SK-N-SH (cell line): Measurements from ENCODE around the gene LEF1. TPM values are rescaled to one million over a fixed set of nuclear protein-coding genes. Genes with fewer than 3 reads are reported as not detected.

Experiments used
- CTCF ChIA-PET: fragments of 300-600, 350-600 bp; formaldehyde crosslinking; extraction: SDS; loops from one replicate; lab custom pipeline; 2021; lab: Yijun Ruan, JAX
- POLR2A ChIA-PET: fragments of 350-600 bp; sonication (Branson Sonifier 250); formaldehyde crosslinking; extraction: SDS; loops from one replicate; lab custom pipeline; 2020; ENCODE audit warnings: antibody characterized with exemption, inconsistent platforms; lab: Yijun Ruan, JAX
- DNase-seq: peaks from one replicate; pipeline ENCODE4 v3.0.0; 2012
- H2AFZ ChIP-seq: fragments of 200-600 bp; sonication (generic); 2 replicates; pipeline ENCODE4 v1.8.1; 2016; ENCODE audit warnings: antibody characterized with exemption, mild to moderate bottlenecking, low read depth
- H3F3A ChIP-seq: fragments of 200-600 bp; sonication (generic); replicated peaks from 2 replicates; pipeline ENCODE3; 2016; ENCODE audit warnings: antibody characterized with exemption, mild to moderate bottlenecking; ENCODE audit not compliant: insufficient read depth
- H3K27ac ChIP-seq, 2 experiments: fragments of 200-500 bp in 1 of 2; fragments of 200-600 bp in 1 of 2; sonication (Bioruptor generic) in 1 of 2; sonication (generic), shearing (Covaris generic) in 1 of 2; 2 replicates each; pipeline versions ENCODE4 v1.5.1 to v1.6.1; 2014 to 2016; ENCODE audit warnings: low read depth in 2 of 2, inconsistent platforms in 1 of 2, low read length in 1 of 2, mild to moderate bottlenecking in 1 of 2, mixed read lengths in 1 of 2
- H3K27me3 ChIP-seq: fragments of 200-600 bp; sonication (generic), shearing (Covaris generic); 2 replicates; pipeline ENCODE4 v1.6.1; 2016; ENCODE audit warnings: mixed run types; ENCODE audit not compliant: insufficient read depth
- H3K36me3 ChIP-seq, 2 experiments: fragments of 200-500 bp in 1 of 2; fragments of 200-600 bp in 1 of 2; sonication (Bioruptor generic) in 1 of 2; sonication (generic) in 1 of 2; replicated peaks in 1 of 2; 2 replicates each; pipeline versions ENCODE3 to v1.5.1; 2014 to 2016; ENCODE audit warnings: low read length in 1 of 2, mild to moderate bottlenecking in 1 of 2; ENCODE audit not compliant: insufficient read depth in 2 of 2, control insufficient read depth in 1 of 2
- H3K4me1 ChIP-seq, 2 experiments: fragments of 200-500 bp in 1 of 2; fragments of 200-600 bp in 1 of 2; sonication (Bioruptor generic) in 1 of 2; sonication (generic), shearing (Covaris generic) in 1 of 2; 2 replicates each; pipeline versions ENCODE4 v1.5.1 to v1.6.1; 2014 to 2016; ENCODE audit warnings: low read depth in 1 of 2, low read length in 1 of 2, mixed run types in 1 of 2; ENCODE audit not compliant: insufficient read depth in 2 of 2, control insufficient read depth in 1 of 2
- H3K4me2 ChIP-seq: fragments of 200-600 bp; sonication (generic), shearing (Covaris generic); 2 replicates; pipeline ENCODE4 v1.6.1; 2017; ENCODE audit warnings: mixed run types
- H3K4me3 ChIP-seq, 2 experiments: fragments of 200-500 bp in 1 of 2; fragments of 200-600 bp in 1 of 2; sonication (Bioruptor generic) in 1 of 2; sonication (generic), shearing (Covaris generic) in 1 of 2; 2 replicates each; pipeline versions ENCODE4 v1.5.1 to v1.8.1; 2014 to 2016; ENCODE audit warnings: low read depth in 2 of 2, inconsistent platforms in 1 of 2, low read length in 1 of 2, mild to moderate bottlenecking in 1 of 2, mixed read lengths in 1 of 2, moderate library complexity in 1 of 2
- H3K79me2 ChIP-seq: fragments of 200-600 bp; sonication (generic); 2 replicates; pipeline ENCODE4 v1.8.1; 2017; ENCODE audit warnings: mild to moderate bottlenecking; ENCODE audit not compliant: insufficient read depth
- H3K9ac ChIP-seq: fragments of 200-600 bp; sonication (generic); 2 replicates; pipeline ENCODE4 v1.6.1; 2017; ENCODE audit warnings: mixed run types
- H3K9me2 ChIP-seq: fragments of 200-600 bp; sonication (generic); 2 replicates; pipeline ENCODE4 v1.6.1; 2017; ENCODE audit warnings: mixed run types
- H3K9me3 ChIP-seq: fragments of 200-600 bp; sonication (generic); 2 replicates; pipeline ENCODE4 v1.6.1; 2017; ENCODE audit warnings: mixed run types, mild to moderate bottlenecking, moderate library complexity
- H4K20me1 ChIP-seq: fragments of 200-600 bp; sonication (generic); 2 replicates; pipeline ENCODE4 v1.6.1; 2017; ENCODE audit warnings: mild to moderate bottlenecking, mixed run types; ENCODE audit not compliant: insufficient read depth
- ELF1 ChIP-seq: IDR thresholded peaks from 2 replicates; pipeline ENCODE4 v1.4.0; 2012
- EZH2phosphoT487 ChIP-seq: fragments of 200-600 bp; sonication (generic); IDR thresholded peaks from 2 replicates; pipeline ENCODE4 v1.6.1; 2017; ENCODE audit warnings: low read depth, mixed run types, mild to moderate bottlenecking, antibody characterized with exemption, moderate library complexity, borderline replicate concordance
- FOXM1 ChIP-seq: IDR thresholded peaks from 2 replicates; pipeline ENCODE4 v1.4.0; 2012; ENCODE audit warnings: low read depth, mild to moderate bottlenecking
- GABPA ChIP-seq: IDR thresholded peaks from 2 replicates; pipeline ENCODE4 v1.4.0; 2012; ENCODE audit warnings: low read depth, mild to moderate bottlenecking
- GATA2 ChIP-seq: sonication (generic); formaldehyde crosslinking; IDR thresholded peaks from 2 replicates; pipeline ENCODE4 v1.5.0; 2020; ENCODE audit warnings: mild to moderate bottlenecking, missing genetic modification reagents
- MEF2A ChIP-seq: IDR thresholded peaks from 2 replicates; pipeline ENCODE4 v1.4.0; 2012; ENCODE audit warnings: low read depth, borderline replicate concordance
- MXI1 ChIP-seq: IDR thresholded peaks from 2 replicates; pipeline ENCODE4 v1.6.1; 2012; ENCODE audit warnings: mild to moderate bottlenecking, low read depth, low read length, improper control_type of control experiment
- POLR2AphosphoS5 ChIP-seq: IDR thresholded peaks from 2 replicates; pipeline ENCODE4 v1.6.1; 2012; ENCODE audit warnings: low read depth, low read length
- SIN3A ChIP-seq: IDR thresholded peaks from 2 replicates; pipeline ENCODE4 v1.6.1; 2012; ENCODE audit warnings: low read depth, mild to moderate bottlenecking, low read length, moderate library complexity, borderline replicate concordance
- SMC3 ChIP-seq: IDR thresholded peaks from 2 replicates; pipeline ENCODE4 v1.6.1; 2012; ENCODE audit warnings: low read depth, low read length, improper control_type of control experiment
- TEAD4 ChIP-seq: IDR thresholded peaks from 2 replicates; pipeline ENCODE4 v1.4.0; 2012; ENCODE audit warnings: mild to moderate bottlenecking, borderline replicate concordance; ENCODE audit not compliant: insufficient read depth
- ZBTB33 ChIP-seq: IDR thresholded peaks from 2 replicates; pipeline ENCODE4 v1.4.0; 2012; ENCODE audit warnings: low read depth, borderline replicate concordance
- WGBS: methylation state at CpG from one replicate; pipeline ENCODE4 v1.1.6; 2017; ENCODE audit warnings: low lambda C conversion rate; 5-methylcytosine and 5-hydroxymethylcytosine counted together
- polyA plus RNA-seq, 3 experiments: library from polyadenylated mRNA; depleted of rRNA; stranded (reverse); fragments of >200 nt; gene quantifications; 2 replicates each; pipeline ENCODE4 v1.2.3, GENCODE V29; 2012

Gene LEF1
- polyA plus RNA-seq, 1 of the 3 experiments (the other 2 are of a cell fraction), result 0.36 TPM

- TF ChIP-seq SIN3A (no peak), TEAD4 (no peak)
Observed at GRCh38 chr4:108094923-108095482, 73.7 kb downstream of the LEF1 start (continued).

- no peaks in the 10 kb centered on the region for H3F3A ChIP-seq
- whole genome bisulfite sequencing, result 0% methylated on average over 2 of the region's 2 CpGs
- H4K20me1 ChIP-seq, result no peaks in the 10 kb centered on the region
- TF ChIP-seq TEAD4 (no peak), POLR2AphosphoS5 (no peak), MXI1 (no peak), SMC3 (no peak), MEF2A (no peak), EZH2phosphoT487 (no peak), ZBTB33 (no peak), GATA2 (CRISPR knock-in tag) (no peak), ELF1 (no peak)
- no peak overlapping the region for H3K4me2 ChIP-seq
- no peaks in the 10 kb centered on the region for H3K36me3 ChIP-seq
- H3K79me2 ChIP-seq, result no peaks in the 10 kb centered on the region
- no peak for DNase-seq
- no peak overlapping the region for H3K9ac ChIP-seq
- no peaks in the 10 kb centered on the region for H3K9me3 ChIP-seq
- peaks cover 5% of the 10 kb centered on the region; the same call in 1 of the 2 replicates for H3K27me3 ChIP-seq
- H3K4me1 ChIP-seq, result no peaks in the 10 kb centered on the region
- no peaks in the 10 kb centered on the region for H3K9me2 ChIP-seq
- ChIA-PET POLR2A (no interaction called here), CTCF (interaction anchor here (0.6 to 1.6 kb wide), 3 partner anchors 19 to 62 kb away, joined by 3 to 5 read pairs (median 4); no protein-coding TSS in a partner anchor)
- no peak overlapping the region for H3K27ac ChIP-seq
- H2AFZ ChIP-seq, result no peak overlapping the region
- H3K4me3 ChIP-seq, result no peak overlapping the region
Observed at GRCh38 chr4:108094131-108094530, 74.6 kb downstream of the LEF1 start.

GRCh38 chr4:108092288-108092687 lies 76.4 kb downstream of the LEF1 start:
- CTCF ChIA-PET, result interaction anchor here (1.5 kb wide), 1 partner anchor 9 kb away, joined by 3 read pairs; no protein-coding TSS in a partner anchor
- no peaks in the 10 kb centered on the region for H3K9me3 ChIP-seq
- 7% methylated on average over 2 of the region's 2 CpGs for WGBS
- no peak overlapping the region for H3K27ac ChIP-seq
- DNase-seq, result no peak
- no peak overlapping the region for H3K4me2 ChIP-seq
- no peak overlapping the region for H2AFZ ChIP-seq
- H3K36me3 ChIP-seq, result no peaks in the 10 kb centered on the region
- H3K9me2 ChIP-seq, result no peaks in the 10 kb centered on the region
- H3K9ac ChIP-seq, result no peak overlapping the region
- H3K27me3 ChIP-seq, result peaks cover 5% of the 10 kb centered on the region; the same call in 1 of the 2 replicates
- TF ChIP-seq FOXM1 (no peak), SMC3 (no peak), TEAD4 (no peak), GABPA (no peak)
- POLR2A ChIA-PET, result no interaction called here
- no peaks in the 10 kb centered on the region for H4K20me1 ChIP-seq
- H3K4me3 ChIP-seq, result no peak overlapping the region
- H3K79me2 ChIP-seq, result no peaks in the 10 kb centered on the region
- H3F3A ChIP-seq, result no peaks in the 10 kb centered on the region
- H3K4me1 ChIP-seq, result no peaks in the 10 kb centered on the region
